ENCODE results near the gene PARK7.

- TF ChIP-seq CTCF (IDR thresholded peaks at IDR 0.05; ENCODE audit: insufficient read depth, low read length, poor library complexity, severe bottlenecking) = no peak
- TF ChIP-seq EZH2phosphoT487 (conservative IDR thresholded peaks at IDR 0.05; ENCODE audit: low read length) = no peak
Observed at GRCh38 chr1:7919880-7920279, 41.6 kb upstream of the PARK7 start.

Measured in SU-DHL-6 (cell line).